Measurements from ENCODE around the gene IL17D. TPM values are rescaled to one million over a fixed set of nuclear protein-coding genes. Genes with fewer than 3 reads are reported as not detected.
"Not testable (repeated sequence)": the region's sequence is repeated elsewhere in the genome, so short reads cannot be mapped to it uniquely, and the experiment has no call there.

IL17D gene
- total RNA-seq, 4 donors from 2014 or later, result 2.4 to 3.9 TPM; not detected in 2

GRCh38 chr13:20667857-20668437 lies 35.6 kb upstream of the IL17D start:
- H3K4me1 ChIP-seq, result no peaks in the 10 kb centered on the region
- no peak overlapping the region for H3K27ac ChIP-seq
- no peaks in the 10 kb centered on the region for H3K9me3 ChIP-seq
- TF ChIP-seq CTCF (IDR thresholded peaks at IDR 0.05), result no peak
- no peak for TF ChIP-seq POLR2A (IDR thresholded peaks at IDR 0.05)
- peaks cover 0 to 12% (median 0%) of the 10 kb centered on the region in 3 donors for H3K36me3 ChIP-seq
- H3K4me3 ChIP-seq, result no peak overlapping the region
- no peaks in the 10 kb centered on the region for H3K27me3 ChIP-seq
- no peak for DNase-seq

- Histone ChIP-seq H3K27ac (peak overlapping the region in 1 of 4 donors; percentile 15), H3K36me3 (peaks cover 0 to 23% (median 0%) of the 10 kb centered on the region in 3 donors), H3K9me3 (no peaks in the 10 kb centered on the region), H3K4me3 (no peak overlapping the region), H3K4me1 (no peaks in the 10 kb centered on the region), H3K27me3 (no peaks in the 10 kb centered on the region)
- DNase-seq, result no peak
- TF ChIP-seq POLR2A (IDR thresholded peaks at IDR 0.05) (no peak), CTCF (IDR thresholded peaks at IDR 0.05) (no peak)
Observed at GRCh38 chr13:20669162-20669561, 34.3 kb upstream of the IL17D start.

GRCh38 chr13:20671789-20672188 lies 31.7 kb upstream of the IL17D start:
- Histone ChIP-seq H3K9me3 (no peaks in the 10 kb centered on the region), H3K27me3 (no peaks in the 10 kb centered on the region), H3K27ac (no peak overlapping the region), H3K4me3 (no peak overlapping the region), H3K4me1 (no peaks in the 10 kb centered on the region), H3K36me3 (peaks cover 0 to 23% (median 0%) of the 10 kb centered on the region in 3 donors)
- DNase-seq, result no peak
- TF ChIP-seq POLR2A (IDR thresholded peaks at IDR 0.05) (no peak), CTCF (IDR thresholded peaks at IDR 0.05) (no peak)

GRCh38 chr13:20672772-20673171 lies 30.7 kb upstream of the IL17D start:
- TF ChIP-seq POLR2A (IDR thresholded peaks at IDR 0.05) (no peak), CTCF (IDR thresholded peaks at IDR 0.05) (no peak)
- Histone ChIP-seq H3K27ac (no peak overlapping the region), H3K4me3 (no peak overlapping the region), H3K4me1 (no peaks in the 10 kb centered on the region), H3K9me3 (no peaks in the 10 kb centered on the region), H3K27me3 (no peaks in the 10 kb centered on the region), H3K36me3 (peaks cover 0 to 23% (median 0%) of the 10 kb centered on the region in 3 donors)
- no peak for DNase-seq

- TF ChIP-seq CTCF (IDR thresholded peaks at IDR 0.05) (no peak), POLR2A (IDR thresholded peaks at IDR 0.05) (no peak)
- no peak for DNase-seq
- H3K27ac ChIP-seq, result no peak overlapping the region
- no peaks in the 10 kb centered on the region for H3K27me3 ChIP-seq
- no peak overlapping the region for H3K4me3 ChIP-seq
- no peaks in the 10 kb centered on the region for H3K9me3 ChIP-seq
- peaks cover 0 to 23% (median 0%) of the 10 kb centered on the region in 3 donors for H3K36me3 ChIP-seq
- no peaks in the 10 kb centered on the region for H3K4me1 ChIP-seq
Observed at GRCh38 chr13:20673715-20674114, 29.8 kb upstream of the IL17D start.

GRCh38 chr13:20676213-20676612 lies 27.3 kb upstream of the IL17D start:
- Histone ChIP-seq H3K36me3 (peaks cover 0 to 23% (median 0%) of the 10 kb centered on the region in 3 donors), H3K4me1 (no peaks in the 10 kb centered on the region), H3K9me3 (no peaks in the 10 kb centered on the region), H3K4me3 (no peak overlapping the region), H3K27ac (no peak overlapping the region), H3K27me3 (no peaks in the 10 kb centered on the region)
- no peak for TF ChIP-seq POLR2A (IDR thresholded peaks at IDR 0.05)
- no peak for TF ChIP-seq CTCF (IDR thresholded peaks at IDR 0.05)
- DNase-seq, result no peak

- not testable (repeated sequence) for H3K27me3 ChIP-seq, H3K4me3 ChIP-seq, H3K4me1 ChIP-seq, H3K36me3 ChIP-seq, H3K9me3 ChIP-seq, H3K27ac ChIP-seq, DNase-seq
Observed at GRCh38 chr13:20678606-20679005, 24.9 kb upstream of the IL17D start.
